Caco-2 (cell line): Measurements from ENCODE around the gene GPR21. TPM values are rescaled to one million over a fixed set of nuclear protein-coding genes. Genes with fewer than 3 reads are reported as not detected.

Experiments
- BruUV-seq: library from RNA; stranded (reverse); fragments of 400-500 nt; replicated peaks from 2 replicates; lab custom pipeline; 2021; lab: Mats Ljungman, UMichigan
- CTCF ChIA-PET: fragments of 300-600 bp; sonication (Branson Sonifier 250); formaldehyde crosslinking; loops from one replicate; lab custom pipeline; 2022; ENCODE audit warnings: antibody characterized with exemption; lab: Charles Lee
- POLR2A ChIA-PET: fragments of 300-600 bp; sonication (Branson Sonifier 250); formaldehyde crosslinking; loops from one replicate; lab custom pipeline; 2022; ENCODE audit warnings: antibody characterized with exemption; lab: Charles Lee
- DNase-seq, 2 experiments: peaks; one replicate each; pipeline versions ENCODE4 v3.0.0 to v3.0.0-alpha.2; 2020 to 2022
- H3K27me3 ChIP-seq: replicated peaks from 2 replicates; pipeline ENCODE4 v1.6.0; 2011; ENCODE audit warnings: low read length; ENCODE audit not compliant: control insufficient read depth, insufficient read depth
- H3K36me3 ChIP-seq: 2 replicates; pipeline ENCODE4 v1.5.1; 2011; ENCODE audit warnings: low read length; ENCODE audit not compliant: control insufficient read depth, insufficient read depth
- H3K4me1 ChIP-seq: fragments of 250-450 bp; sonication (Bioruptor Pico); 2 replicates; pipeline ENCODE4 v1.5.1; 2020; ENCODE audit warnings: mild to moderate bottlenecking
- H3K4me3 ChIP-seq: 2 replicates; pipeline ENCODE4 v1.5.1; 2011; ENCODE audit warnings: low read depth, mild to moderate bottlenecking, control low read depth, low read length
- H3K9me3 ChIP-seq: fragments of 250-450 bp; sonication (Bioruptor Pico); 2 replicates; pipeline ENCODE4 v1.5.1; 2020; ENCODE audit warnings: mild to moderate bottlenecking, moderate library complexity
- H3K27ac Mint-ChIP-seq: one replicate; pipeline ENCODE4 v1.8.0; 2022; ENCODE audit warnings: mixed read lengths; ENCODE audit not compliant: unreplicated experiment
- H3K27me3 Mint-ChIP-seq: one replicate; pipeline ENCODE4 v1.8.0; 2022; ENCODE audit warnings: mixed read lengths; ENCODE audit not compliant: insufficient read depth, unreplicated experiment
- H3K36me3 Mint-ChIP-seq: one replicate; pipeline ENCODE4 v1.8.0; 2022; ENCODE audit warnings: mild to moderate bottlenecking, mixed read lengths; ENCODE audit not compliant: insufficient read depth, unreplicated experiment
- H3K4me1 Mint-ChIP-seq: one replicate; pipeline ENCODE4 v1.8.0; 2022; ENCODE audit warnings: low read depth, mixed read lengths; ENCODE audit not compliant: unreplicated experiment
- H3K4me3 Mint-ChIP-seq: one replicate; pipeline ENCODE4 v1.8.0; 2022; ENCODE audit warnings: mild to moderate bottlenecking, moderate library complexity, mixed read lengths; ENCODE audit not compliant: unreplicated experiment
- H3K9me3 Mint-ChIP-seq: one replicate; pipeline ENCODE4 v1.8.0; 2022; ENCODE audit warnings: mixed read lengths; ENCODE audit not compliant: unreplicated experiment
- intact Hi-C: fragments of 100-400 bp; cut with micrococcal nuclease; formaldehyde crosslinking; loops from one replicate; pipeline ENCODE4 v1.10.0; 2022; ENCODE audit not compliant: unreplicated experiment
- total RNA-seq: library from RNA; stranded (reverse); gene quantifications from 2 replicates; pipeline ENCODE4 v1.2.3, GENCODE V29; 2022
- TF ChIP-seq, protein P1 (sequence below), 2 experiments: fragments of 200-600 bp in 1 of 2; IDR thresholded peaks; 1 replicate in 1 of 2; 2 replicates in 1 of 2; pipeline versions ENCODE4 v1.5.1 to v1.8.0; 2011 to 2022; ENCODE audit warnings: antibody characterized with exemption in 1 of 2, control low read depth in 1 of 2, inconsistent platforms in 1 of 2, low read depth in 1 of 2, low read length in 1 of 2, mild to moderate bottlenecking in 1 of 2, moderate library complexity in 1 of 2; ENCODE audit not compliant: insufficient read depth in 1 of 2, severe bottlenecking in 1 of 2, unreplicated experiment in 1 of 2

The GPR21 gene
- total RNA-seq, 1 experiment from 2014 or later, result 2.0 TPM

GRCh38 chr9:123084256-123084655 lies 50.8 kb downstream of the GPR21 start:
- Histone ChIP-seq H3K4me1 (peaks cover 4% of the 10 kb centered on the region; the same call in 1 of the 2 replicates), H3K4me3 (no peak overlapping the region), H3K36me3 (peaks cover 2% of the 10 kb centered on the region), H3K9me3 (no peaks in the 10 kb centered on the region), H3K27me3 (no peaks in the 10 kb centered on the region)
- no peaks in the 10 kb centered on the region for H3K4me1 Mint-ChIP-seq
- no peak for DNase-seq
- no peak overlapping the region for H3K27ac Mint-ChIP-seq
- H3K4me3 Mint-ChIP-seq, result no peak overlapping the region
- H3K9me3 Mint-ChIP-seq, result no peaks in the 10 kb centered on the region
- peaks cover 70% of the 10 kb centered on the region for H3K36me3 Mint-ChIP-seq
- no peaks in the 10 kb centered on the region for H3K27me3 Mint-ChIP-seq
- BruUV-seq, result no TSS peak
- TF ChIP-seq, protein P1, sequence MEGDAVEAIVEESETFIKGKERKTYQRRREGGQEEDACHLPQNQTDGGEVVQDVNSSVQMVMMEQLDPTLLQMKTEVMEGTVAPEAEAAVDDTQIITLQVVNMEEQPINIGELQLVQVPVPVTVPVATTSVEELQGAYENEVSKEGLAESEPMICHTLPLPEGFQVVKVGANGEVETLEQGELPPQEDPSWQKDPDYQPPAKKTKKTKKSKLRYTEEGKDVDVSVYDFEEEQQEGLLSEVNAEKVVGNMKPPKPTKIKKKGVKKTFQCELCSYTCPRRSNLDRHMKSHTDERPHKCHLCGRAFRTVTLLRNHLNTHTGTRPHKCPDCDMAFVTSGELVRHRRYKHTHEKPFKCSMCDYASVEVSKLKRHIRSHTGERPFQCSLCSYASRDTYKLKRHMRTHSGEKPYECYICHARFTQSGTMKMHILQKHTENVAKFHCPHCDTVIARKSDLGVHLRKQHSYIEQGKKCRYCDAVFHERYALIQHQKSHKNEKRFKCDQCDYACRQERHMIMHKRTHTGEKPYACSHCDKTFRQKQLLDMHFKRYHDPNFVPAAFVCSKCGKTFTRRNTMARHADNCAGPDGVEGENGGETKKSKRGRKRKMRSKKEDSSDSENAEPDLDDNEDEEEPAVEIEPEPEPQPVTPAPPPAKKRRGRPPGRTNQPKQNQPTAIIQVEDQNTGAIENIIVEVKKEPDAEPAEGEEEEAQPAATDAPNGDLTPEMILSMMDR (IDR thresholded peaks at IDR 0.05; ENCODE audit: insufficient read depth in 1 of 2, low read depth in 1 of 2, low read length in 1 of 2, severe bottlenecking in 1 of 2, unreplicated experiment in 1 of 2), result no peak
- ChIA-PET CTCF (no interaction called here), POLR2A (no interaction called here)
- intact Hi-C loops, result loop anchor here (5.0 kb wide), 1 partner anchor 143 kb away; no protein-coding TSS in a partner anchor

Other genes starting within 250 kb of the GPR21 start
- gene OR5C1, start 244.7 kb upstream of the GPR21 start, total RNA-seq, result not detected in 2 replicates
- gene OR1K1, start 233.5 kb upstream of the GPR21 start, total RNA-seq, result not detected in 2 replicates
- 20.7 and 20.8 TPM in 2 replicates for gene PDCL, start 205.1 kb upstream of the GPR21 start, total RNA-seq
- 53.8 and 55.5 TPM in 2 replicates for gene RC3H2, start 128.3 kb upstream of the GPR21 start, total RNA-seq
- 6.8 and 7.2 TPM in 2 replicates for gene ZBTB6, start 120.3 kb upstream of the GPR21 start, total RNA-seq
- 8.7 and 10.3 TPM in 2 replicates for gene ZBTB26, start 102.2 kb upstream of the GPR21 start, total RNA-seq
- 52.1 and 55.4 TPM in 2 replicates for gene RABGAP1, start 92.6 kb upstream of the GPR21 start, total RNA-seq
- gene STRBP, start 234.9 kb downstream of the GPR21 start, total RNA-seq, result 41.2 and 43.5 TPM in 2 replicates